ENCODE measurements around the gene AOAH. TPM values are rescaled to one million over a fixed set of nuclear protein-coding genes. Genes with fewer than 3 reads are reported as not detected.
"Not testable (repeated sequence)": the region's sequence is repeated elsewhere in the genome, so short reads cannot be mapped to it uniquely, and the experiment has no call there.

Gene AOAH
- total RNA-seq, 2 donors from 2014 or later, result 5.2 to 6.0 TPM

- H3K27ac Mint-ChIP-seq, result no peak overlapping the region
- no peaks in the 10 kb centered on the region for H3K36me3 Mint-ChIP-seq
These were observed 214.3 kb downstream of the AOAH start for GRCh38 chr7:36509962-36510361.

GRCh38 chr7:36507475-36508440 lies 216.5 kb downstream of the AOAH start:
- peaks cover 0 to 5% of the 10 kb centered on the region in 2 donors for H3K36me3 Mint-ChIP-seq
- H3K9me3 Mint-ChIP-seq, result peaks cover 0 to 4% of the 10 kb centered on the region in 2 donors
- no peak overlapping the region for H3K27ac Mint-ChIP-seq
- ATAC-seq (no peak), DNase-seq (ENCODE audit: low spot score in 2 of 2) (no peak)

More at GRCh38 chr7:36509962-36510361, 214.3 kb downstream of the AOAH start:
- H3K9me3 Mint-ChIP-seq, result no peaks in the 10 kb centered on the region
- ATAC-seq (no peak), DNase-seq (ENCODE audit: low spot score in 2 of 2) (no peak)

GRCh38 chr7:36506820-36507219 lies 217.5 kb downstream of the AOAH start:
- H3K36me3 Mint-ChIP-seq, result peaks cover 0 to 5% of the 10 kb centered on the region in 2 donors
- H3K9me3 Mint-ChIP-seq, result peaks cover 0 to 4% of the 10 kb centered on the region in 2 donors
- ATAC-seq (no peak), DNase-seq (ENCODE audit: low spot score in 2 of 2) (no peak)
- no peak overlapping the region for H3K27ac Mint-ChIP-seq

GRCh38 chr7:36506130-36506798 lies 218.0 kb downstream of the AOAH start:
- DNase-seq (ENCODE audit: low spot score in 2 of 2) (no peak), ATAC-seq (no peak)
- peak overlapping the region in 1 of 2 donors; percentile 80 for H3K27ac Mint-ChIP-seq
- H3K9me3 Mint-ChIP-seq, result peaks cover 0 to 4% of the 10 kb centered on the region in 2 donors
- H3K36me3 Mint-ChIP-seq, result peaks cover 0 to 5% of the 10 kb centered on the region in 2 donors

GRCh38 chr7:36504617-36505016 lies 219.7 kb downstream of the AOAH start:
- not testable (repeated sequence) for DNase-seq (ENCODE audit: low spot score in 2 of 2); H3K9me3 Mint-ChIP-seq; H3K27ac Mint-ChIP-seq; ATAC-seq; H3K36me3 Mint-ChIP-seq

GRCh38 chr7:36504216-36504615 lies 220.1 kb downstream of the AOAH start:
- DNase-seq (ENCODE audit: low spot score in 2 of 2); H3K36me3 Mint-ChIP-seq; ATAC-seq; H3K27ac Mint-ChIP-seq; H3K9me3 Mint-ChIP-seq: not testable (repeated sequence)

- no peaks in the 10 kb centered on the region for H3K9me3 Mint-ChIP-seq
- ATAC-seq (no peak), DNase-seq (ENCODE audit: low spot score in 2 of 2) (no peak)
- no peaks in the 10 kb centered on the region for H3K36me3 Mint-ChIP-seq
- H3K27ac Mint-ChIP-seq, result no peak overlapping the region
These were observed 226.5 kb downstream of the AOAH start for GRCh38 chr7:36497775-36498174.

GRCh38 chr7:36497176-36497575 lies 227.1 kb downstream of the AOAH start:
- not testable (repeated sequence) for DNase-seq (ENCODE audit: low spot score in 2 of 2); H3K9me3 Mint-ChIP-seq; H3K36me3 Mint-ChIP-seq; ATAC-seq; H3K27ac Mint-ChIP-seq

- Mint-ChIP-seq H3K9me3 (no peaks in the 10 kb centered on the region), H3K36me3 (no peaks in the 10 kb centered on the region), H3K27ac (no peak overlapping the region)
- no peak for ATAC-seq
- no peak for DNase-seq (ENCODE audit: low spot score in 2 of 2)
These were observed 227.7 kb downstream of the AOAH start for GRCh38 chr7:36496576-36496975.

- peaks cover 0 to 5% of the 10 kb centered on the region in 2 donors for H3K36me3 Mint-ChIP-seq
- no peaks in the 10 kb centered on the region for H3K9me3 Mint-ChIP-seq
- no peak for DNase-seq (ENCODE audit: low spot score in 2 of 2)
- H3K27ac Mint-ChIP-seq, result no peak overlapping the region
- ATAC-seq, result no peak
These were observed 233.0 kb downstream of the AOAH start for GRCh38 chr7:36491317-36491716.

GRCh38 chr7:36490419-36490830 lies 233.9 kb downstream of the AOAH start:
- Mint-ChIP-seq H3K36me3 (peaks cover 0 to 5% of the 10 kb centered on the region in 2 donors), H3K9me3 (no peaks in the 10 kb centered on the region), H3K27ac (peak overlapping the region in 1 of 2 donors; percentile 53)
- ATAC-seq (no peak), DNase-seq (ENCODE audit: low spot score in 2 of 2) (no peak)

- not testable (repeated sequence) for ATAC-seq; DNase-seq (ENCODE audit: low spot score in 2 of 2); H3K36me3 Mint-ChIP-seq; H3K27ac Mint-ChIP-seq; H3K9me3 Mint-ChIP-seq
These were observed 235.6 kb downstream of the AOAH start for GRCh38 chr7:36488672-36489071.

GRCh38 chr7:36487756-36488336 lies 236.4 kb downstream of the AOAH start:
- peak; percentile 45 to 62 for ATAC-seq
- Mint-ChIP-seq H3K9me3 (no peaks in the 10 kb centered on the region), H3K27ac (no peak overlapping the region), H3K36me3 (peaks cover 0 to 5% of the 10 kb centered on the region in 2 donors)
- DNase-seq (ENCODE audit: low spot score in 2 of 2), result peak in 1 of 2 donors; percentile 29

- H3K36me3 Mint-ChIP-seq, result peaks cover 9 to 10% of the 10 kb centered on the region in 2 donors
- H3K27ac Mint-ChIP-seq, result no peak overlapping the region
- peaks cover 0 to 7% of the 10 kb centered on the region in 2 donors for H3K9me3 Mint-ChIP-seq
- DNase-seq (ENCODE audit: low spot score in 2 of 2) (no peak), ATAC-seq (no peak)
These were observed 238.0 kb downstream of the AOAH start for GRCh38 chr7:36486336-36486735.

GRCh38 chr7:36484265-36484664 lies 240.0 kb downstream of the AOAH start:
- DNase-seq (ENCODE audit: low spot score in 2 of 2), result no peak
- no peak overlapping the region for H3K27ac Mint-ChIP-seq
- peaks cover 14 to 20% of the 10 kb centered on the region in 2 donors for H3K9me3 Mint-ChIP-seq
- ATAC-seq, result no peak
- peaks cover 26% of the 10 kb centered on the region in 2 donors for H3K36me3 Mint-ChIP-seq

GRCh38 chr7:36483853-36484252 lies 240.4 kb downstream of the AOAH start:
- ATAC-seq; DNase-seq (ENCODE audit: low spot score in 2 of 2); H3K27ac Mint-ChIP-seq: not testable (repeated sequence)
- H3K36me3 Mint-ChIP-seq, result peaks cover 25 to 26% of the 10 kb centered on the region in 2 donors
- H3K9me3 Mint-ChIP-seq, result peaks cover 14 to 20% of the 10 kb centered on the region in 2 donors

- Mint-ChIP-seq H3K27ac (no peak overlapping the region), H3K36me3 (peaks cover 25 to 26% of the 10 kb centered on the region in 2 donors), H3K9me3 (peaks cover 14 to 20% of the 10 kb centered on the region in 2 donors)
- ATAC-seq, result no peak
- no peak for DNase-seq (ENCODE audit: low spot score in 2 of 2)
These were observed 245.5 kb downstream of the AOAH start for GRCh38 chr7:36478745-36479144.
